ENCODE data around the gene GSK3B. TPM values are rescaled to one million over a fixed set of nuclear protein-coding genes. Genes with fewer than 3 reads are reported as not detected.

The GSK3B gene
- total and polyA plus RNA-seq, 2 donors (not counting 3 experiments of a cell fraction or from before 2014, with no cell fraction given), result 22.1 to 50.1 TPM

GRCh38 chr3:119862616-119863015, 231.6 kb downstream of the GSK3B start:
- H3K4me1 ChIP-seq (ENCODE audit: control insufficient read depth, extremely low read depth, insufficient read depth, low read length), result no peaks in the 10 kb centered on the region
- TF ChIP-seq CTCF (IDR thresholded peaks at IDR 0.05; ENCODE audit: extremely low read depth in 1 of 2, insufficient read depth in 1 of 2, low read depth in 1 of 2, low read length in 2 of 2), result no peak
- no peak for TF ChIP-seq JUN (IDR thresholded peaks at IDR 0.05; ENCODE audit: borderline replicate concordance, insufficient read depth, insufficient read length, low read depth)
- TF ChIP-seq MYC (IDR thresholded peaks at IDR 0.05; ENCODE audit: low read depth, low read length), result no peak
- TF ChIP-seq POLR2A (IDR thresholded peaks at IDR 0.05; ENCODE audit: low read depth, low read length), result no peak
- TF ChIP-seq, protein P1, sequence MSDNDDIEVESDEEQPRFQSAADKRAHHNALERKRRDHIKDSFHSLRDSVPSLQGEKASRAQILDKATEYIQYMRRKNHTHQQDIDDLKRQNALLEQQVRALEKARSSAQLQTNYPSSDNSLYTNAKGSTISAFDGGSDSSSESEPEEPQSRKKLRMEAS (IDR thresholded peaks at IDR 0.05; ENCODE audit: insufficient read depth, insufficient read length), result no peak
- TF ChIP-seq POLR2AphosphoS5 (IDR thresholded peaks at IDR 0.05; ENCODE audit: insufficient read depth, low read depth, low read length), result no peak
- no peak for TF ChIP-seq FOS (IDR thresholded peaks at IDR 0.05; ENCODE audit: borderline replicate concordance, insufficient read depth, low read length)
- no peak for TF ChIP-seq EZH2 (IDR thresholded peaks at IDR 0.05; ENCODE audit: borderline replicate concordance, low read depth, low read length, severe bottlenecking)
- no peak for TF ChIP-seq GATA2 (IDR thresholded peaks at IDR 0.05; ENCODE audit: insufficient read depth, insufficient read length, low read depth, low read length)
- DNase-seq (ENCODE audit: low read depth, low spot score) (no peak), FAIRE-seq (no peak)
- no TSS peak for BruUV-seq (replicated peaks)
- no peaks in the 10 kb centered on the region for H4K20me1 ChIP-seq (replicated peaks; ENCODE audit: control insufficient read depth, extremely low read depth, insufficient read depth, low read length)
- no peak overlapping the region for H3K4me3 ChIP-seq (replicated peaks in 1 of 3; ENCODE audit: insufficient read depth in 1 of 3, low read depth in 1 of 3, low read length in 3 of 3)
- CTCF ChIA-PET, result no interaction called here
- H3K27ac ChIP-seq (ENCODE audit: insufficient read depth, low read depth, low read length), result no peak overlapping the region
- H3K9ac ChIP-seq (replicated peaks; ENCODE audit: extremely low read depth, insufficient read depth, low read length), result no peak overlapping the region
- H3K4me2 ChIP-seq (ENCODE audit: insufficient read depth, low read length), result no peak overlapping the region
- H3K79me2 ChIP-seq (ENCODE audit: control insufficient read depth, insufficient read depth, low read length), result no peaks in the 10 kb centered on the region
- no peaks in the 10 kb centered on the region for H3K27me3 ChIP-seq (ENCODE audit: control insufficient read depth in 2 of 2, insufficient read depth in 2 of 2, low read length in 2 of 2)
- H2AFZ ChIP-seq (ENCODE audit: low read depth, low read length), result no peak overlapping the region
- no peaks in the 10 kb centered on the region for H3K9me3 ChIP-seq (replicated peaks; ENCODE audit: control insufficient read depth, insufficient read depth, low read length)
- intact Hi-C loops (cut with micrococcal nuclease) (no loop called here), dilution Hi-C loops (cut with MboI; ENCODE audit: extremely low pct_ligation_motif_present, low sequenced_read_pairs) (no loop called here)
- peaks cover 7 to 12% of the 10 kb centered on the region in 2 experiments for H3K36me3 ChIP-seq (ENCODE audit: control insufficient read depth in 2 of 2, extremely low read depth in 1 of 2, insufficient read depth in 2 of 2, low read length in 2 of 2)
- POLR2A ChIA-PET, result no interaction called here
- no peaks in the 10 kb centered on the region for H3K9me1 ChIP-seq (replicated peaks; ENCODE audit: control insufficient read depth, extremely low read depth, insufficient read depth, low read length)
